Measurements from ENCODE around the gene DERA.

DNA sequence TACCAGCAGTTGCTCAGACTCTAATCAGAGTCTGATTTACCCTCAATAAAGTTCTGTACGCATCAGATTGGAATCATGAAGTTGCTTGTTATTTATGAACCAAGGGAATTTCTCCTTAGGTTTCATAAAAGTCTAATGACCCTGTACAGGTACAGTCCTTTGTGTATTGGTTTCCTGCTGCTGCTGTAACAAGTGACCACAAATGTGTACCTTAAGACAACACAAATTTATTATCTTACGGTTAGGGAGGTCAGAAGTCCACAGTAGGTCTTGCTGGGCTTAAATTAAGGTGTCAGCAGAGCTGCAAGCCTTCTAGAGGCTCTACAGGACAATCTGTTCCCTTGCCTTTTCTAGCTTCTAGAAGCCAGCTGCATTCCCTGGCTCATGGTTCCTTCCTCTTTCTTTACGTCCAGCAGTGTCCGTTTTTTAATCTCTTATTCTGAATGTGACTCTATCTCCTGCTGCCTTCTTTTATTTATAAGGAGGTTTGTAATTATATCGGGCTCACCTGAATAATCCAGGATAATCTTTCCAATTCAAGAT lies 6.7 kb upstream of the DERA start:
- TF ChIP-seq CTCF (IDR thresholded peaks at IDR 0.05; ENCODE audit: insufficient read depth, low read length, poor library complexity, severe bottlenecking) (no peak), EZH2phosphoT487 (conservative IDR thresholded peaks at IDR 0.05; ENCODE audit: low read length) (no peak)

Data from SU-DHL-6 (cell line).